Measurements from ENCODE around the gene THAP8. TPM values are rescaled to one million over a fixed set of nuclear protein-coding genes. Genes with fewer than 3 reads are reported as not detected.
"Not testable (repeated sequence)": the region's sequence is repeated elsewhere in the genome, so short reads cannot be mapped to it uniquely, and the experiment has no call there.

The THAP8 gene
- polyA plus RNA-seq, 1 donor, result 9.2 TPM

DNA sequence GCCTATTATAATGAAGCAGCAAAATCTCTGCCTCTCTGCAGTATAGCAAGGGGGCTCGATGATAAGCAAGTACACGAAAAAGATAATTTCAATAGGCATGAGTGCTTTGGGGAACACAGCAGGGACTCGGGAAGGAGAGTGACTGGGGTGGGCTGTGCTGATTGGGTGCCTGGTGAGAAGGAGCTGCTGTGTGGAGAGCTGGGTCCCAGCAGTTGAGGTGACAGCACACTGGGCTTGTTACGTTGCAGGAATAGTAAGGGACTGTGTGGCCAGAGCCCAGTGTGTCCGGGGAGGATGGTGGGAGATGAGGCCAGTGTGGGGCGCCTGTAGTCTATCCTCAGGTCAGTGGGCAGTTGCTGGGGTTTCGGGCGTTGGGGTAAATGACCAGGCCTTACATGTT, 18.0 kb upstream of the THAP8 start:
- no peak for DNase-seq

DNA sequence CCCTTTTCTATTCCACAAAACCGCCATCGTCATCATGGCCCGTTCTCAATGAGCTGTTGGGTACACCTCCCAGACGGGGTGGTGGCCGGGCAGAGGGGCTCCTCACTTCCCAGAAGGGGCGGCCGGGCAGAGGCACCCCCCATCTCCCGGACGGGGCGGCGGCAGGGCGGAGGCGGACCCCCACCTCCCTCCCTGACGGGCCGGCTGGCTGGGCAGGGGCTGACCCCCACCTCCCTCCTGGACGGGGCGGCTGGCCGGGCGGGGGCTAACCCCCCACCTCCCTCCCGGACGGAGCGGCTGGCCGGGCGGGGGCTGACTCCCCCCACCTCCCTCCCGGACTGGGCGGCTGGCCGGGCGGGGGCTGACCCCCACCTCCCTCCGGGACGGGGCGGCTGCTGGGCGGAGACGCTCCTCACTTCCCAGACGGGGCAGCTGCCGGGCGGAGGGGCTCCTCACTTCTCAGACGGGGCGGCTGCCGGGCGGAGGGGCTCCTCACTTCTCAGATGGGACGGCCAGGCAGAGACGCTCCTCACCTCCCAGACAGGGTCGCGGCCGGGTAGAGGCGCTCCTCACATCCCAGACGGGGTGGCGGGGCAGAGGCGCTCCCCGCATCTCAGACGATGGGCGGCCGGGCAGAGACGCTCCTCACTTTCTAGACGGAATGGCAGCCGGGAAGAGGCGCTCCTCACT, 14.9 kb upstream of the THAP8 start:
- DNase-seq, result not testable (repeated sequence)

DNA sequence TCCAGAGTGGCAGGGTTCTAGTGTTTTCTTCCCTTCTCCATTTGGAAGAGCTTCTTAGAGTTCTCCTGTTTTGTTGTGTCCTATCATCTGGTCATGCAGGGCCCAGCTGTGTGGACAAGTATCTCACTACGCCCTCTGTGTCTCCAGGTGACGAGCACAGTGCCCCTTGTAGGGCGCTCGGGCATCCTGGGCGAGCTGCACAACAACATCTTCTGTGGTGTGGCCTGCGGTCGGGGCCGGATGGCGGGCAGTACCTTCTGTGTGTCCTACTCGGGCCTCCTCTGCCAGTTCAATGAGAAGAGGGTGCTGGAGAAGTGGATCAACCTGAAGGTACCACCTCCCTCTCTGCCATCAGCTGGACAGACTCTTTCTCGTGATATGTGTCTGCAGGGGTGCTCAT, 13.6 kb upstream of the THAP8 start:
- no peak for DNase-seq

DNA sequence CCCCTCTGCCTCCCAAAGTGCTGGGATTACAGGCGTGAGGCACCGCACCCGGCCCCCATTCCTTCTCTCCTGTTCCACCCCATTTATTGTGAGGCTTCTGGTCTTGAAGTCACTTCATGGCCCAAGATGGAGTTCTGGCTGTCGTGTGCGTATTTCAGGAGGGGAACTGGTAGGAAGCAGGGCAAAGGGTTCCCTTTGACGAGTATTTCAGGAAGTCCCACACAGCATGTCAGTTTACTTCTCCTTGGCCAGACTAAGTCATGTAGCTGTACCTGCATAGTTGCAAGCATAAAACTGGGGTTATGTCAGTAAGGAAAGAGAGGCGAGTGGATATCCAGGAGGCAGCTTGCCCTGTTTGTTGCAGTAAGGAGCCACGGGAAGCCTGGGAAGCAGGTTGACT, 10.7 kb upstream of the THAP8 start:
- DNase-seq, result no peak

DNA sequence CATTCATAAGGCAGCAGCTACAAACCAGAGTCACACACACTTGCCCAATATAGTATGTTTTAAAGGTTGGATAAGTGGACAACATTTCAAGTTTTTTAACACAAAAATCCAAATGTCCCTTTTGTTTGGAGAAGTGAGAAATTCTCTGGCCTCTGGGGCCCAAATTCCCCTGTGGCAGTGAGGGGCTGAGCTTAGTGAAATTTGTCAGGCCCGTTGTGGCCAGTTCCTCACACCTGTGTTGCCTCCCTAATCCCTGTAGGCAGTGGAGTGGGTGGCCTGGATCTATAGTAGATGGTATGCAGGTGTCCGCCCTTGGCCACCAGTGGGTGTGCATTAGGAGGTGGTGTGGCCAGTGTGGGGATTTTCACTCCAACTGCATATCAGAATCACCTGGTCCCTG, 7.3 kb upstream of the THAP8 start:
- DNase-seq, result no peak

DNA sequence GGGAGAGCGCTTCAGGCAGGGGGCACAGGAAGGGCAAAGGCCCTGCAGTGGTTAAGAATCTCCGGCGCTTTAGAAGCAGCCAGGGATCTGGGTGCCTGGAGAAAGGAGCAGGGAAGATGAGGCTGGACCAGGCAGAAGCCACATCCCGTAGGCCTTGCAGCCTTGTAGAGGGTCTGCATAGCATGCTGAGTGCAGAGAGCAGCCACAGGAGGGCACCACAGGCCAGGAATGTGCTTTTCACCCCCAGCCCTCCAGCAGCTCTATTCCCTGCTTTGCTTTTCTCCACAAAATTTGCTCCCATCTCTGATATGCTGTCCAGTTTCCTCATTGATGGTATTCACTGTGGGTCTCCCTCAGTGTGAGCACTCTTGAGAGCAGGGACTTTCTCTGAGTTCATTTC, 6.3 kb upstream of the THAP8 start:
- DNase-seq, result no peak

DNA sequence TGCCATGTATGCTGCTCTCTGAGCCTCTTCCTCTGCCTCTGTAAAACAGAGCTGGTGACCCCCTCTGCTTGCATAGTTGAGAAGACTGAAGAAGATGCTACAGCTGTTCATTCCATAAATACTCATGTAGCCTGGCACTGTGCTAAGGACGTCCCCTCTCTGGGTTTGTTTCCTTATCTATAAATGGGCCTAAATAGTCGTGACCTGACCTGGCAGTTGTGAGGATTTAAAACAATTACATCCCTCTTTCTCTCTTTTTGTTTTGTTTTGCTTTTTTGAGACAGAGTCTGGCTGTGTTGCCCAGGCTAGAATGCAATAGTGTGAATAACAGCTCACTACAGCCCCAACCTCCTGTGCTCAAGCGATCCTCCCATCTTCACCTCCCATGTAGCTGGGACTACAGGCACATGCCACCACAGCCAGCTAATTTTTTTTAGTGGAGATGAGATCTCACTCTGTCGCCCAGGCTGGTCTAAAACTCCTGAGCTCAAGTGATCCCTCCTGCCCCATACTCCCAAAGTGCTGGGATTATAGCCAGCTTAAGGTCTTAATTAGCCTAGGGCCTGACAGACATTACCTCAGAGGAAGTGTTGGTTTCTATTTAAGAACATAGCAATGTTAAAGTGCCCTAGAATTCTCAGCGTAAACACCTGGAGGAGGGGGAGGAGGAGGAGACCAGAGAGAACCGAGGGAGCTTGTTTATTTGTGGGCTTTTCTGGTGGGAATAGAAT, 5.3 kb upstream of the THAP8 start:
- no peak for DNase-seq

DNA sequence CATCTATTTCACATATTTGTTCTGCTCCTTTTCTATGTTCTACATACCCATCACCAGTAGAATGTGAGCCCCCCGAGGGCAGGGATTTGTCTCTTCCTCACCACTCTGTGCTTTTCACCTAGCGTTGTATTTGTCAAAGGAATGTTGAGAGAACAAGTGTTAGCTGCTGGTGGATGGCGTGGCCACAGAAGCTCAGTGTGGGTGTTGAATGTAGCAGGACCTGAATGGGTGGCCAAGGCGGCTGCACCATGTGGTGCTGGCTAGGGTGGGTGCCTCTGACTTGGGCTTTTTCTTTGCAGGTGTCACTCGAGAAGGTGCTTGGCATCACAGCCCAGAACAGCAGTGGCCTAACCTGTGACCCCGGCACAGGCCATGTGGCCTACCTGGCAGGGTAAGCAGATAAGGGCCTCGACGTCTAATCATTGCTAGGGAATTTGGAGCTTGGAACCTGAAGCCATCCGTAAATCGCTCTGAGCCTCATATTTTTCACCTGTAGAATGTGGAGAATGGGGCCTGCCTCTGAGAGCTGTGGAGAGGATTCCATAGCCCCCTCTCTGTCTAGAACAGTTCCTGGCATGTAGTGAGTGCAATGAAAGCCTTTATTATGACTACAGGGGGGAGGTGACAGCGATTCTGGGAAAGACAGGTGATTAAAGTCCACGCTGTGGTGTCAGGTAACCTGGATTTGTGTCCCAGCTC, 4.5 kb upstream of the THAP8 start:
- DNase-seq, result no peak

DNA sequence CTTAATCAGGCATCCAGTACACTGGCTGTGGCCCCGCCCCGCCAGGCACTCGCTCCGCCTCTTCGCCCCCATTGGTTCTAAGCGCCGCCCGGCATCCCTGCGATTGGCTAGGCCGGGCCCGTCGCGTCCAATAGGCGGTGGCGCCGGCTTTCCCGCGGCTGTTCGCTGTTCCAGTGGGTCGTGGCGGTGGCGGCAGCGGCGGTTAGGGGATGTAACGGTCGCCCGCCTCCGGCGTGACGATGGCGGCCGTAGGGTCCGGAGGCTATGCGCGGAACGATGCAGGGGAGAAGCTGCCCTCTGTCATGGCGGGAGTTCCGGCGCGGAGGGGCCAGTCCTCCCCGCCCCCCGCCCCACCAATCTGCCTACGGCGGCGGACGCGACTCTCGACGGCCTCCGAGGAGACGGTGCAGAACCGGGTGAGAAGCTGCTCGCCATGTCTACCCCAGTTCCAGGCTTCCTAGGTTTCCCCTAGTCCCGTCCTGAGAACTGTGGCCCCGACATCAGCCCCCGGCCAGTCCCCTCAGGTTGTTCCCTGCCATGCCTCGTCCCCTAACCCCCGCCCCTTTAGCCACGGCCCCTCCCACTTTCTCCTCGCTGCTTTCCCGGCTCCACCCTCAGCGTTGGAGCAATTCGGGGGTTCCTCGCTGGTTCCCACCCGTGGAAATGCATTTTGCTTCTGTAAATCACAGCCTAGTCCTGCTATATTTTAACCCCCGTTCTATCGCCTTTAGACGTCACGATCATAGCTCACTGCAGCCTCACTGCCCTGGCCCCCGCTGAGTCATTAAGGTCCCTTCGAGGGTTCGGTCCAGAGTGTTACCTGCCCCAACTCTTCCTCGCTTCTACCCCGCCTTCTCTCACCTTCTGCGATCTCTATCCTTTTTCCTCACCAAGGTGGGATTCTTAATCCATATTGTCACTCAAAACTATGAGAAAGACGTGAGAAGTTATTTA, 925 bp upstream of the THAP8 start, which contains the start of gene WDR62:
WDR62 (plus strand) TSS at position 165 of the 954 bp plus-strand sequence; CDS start at position 240, 75 bp downstream.
- DNase-seq, result no peak

DNA sequence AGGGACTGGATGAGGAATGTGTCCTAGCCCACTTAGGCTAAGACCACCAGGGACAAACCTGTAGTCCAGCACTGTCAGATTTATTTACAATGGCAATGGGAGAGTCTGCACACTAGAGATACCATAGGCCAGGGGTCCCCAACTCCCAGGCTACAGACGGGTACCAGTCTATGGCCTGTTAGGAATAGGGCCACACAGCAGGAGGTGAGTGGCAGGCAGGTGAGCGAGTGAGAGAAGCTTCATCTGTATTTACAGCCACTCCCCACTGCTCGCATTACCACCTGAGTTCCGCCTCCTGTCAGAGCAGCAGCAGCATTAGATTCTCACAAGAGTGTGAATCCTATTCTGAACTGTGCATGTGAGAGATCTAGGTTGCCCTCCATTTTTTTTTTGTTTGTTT, 2.4 kb downstream of the THAP8 start:
- DNase-seq, result no peak

DNA sequence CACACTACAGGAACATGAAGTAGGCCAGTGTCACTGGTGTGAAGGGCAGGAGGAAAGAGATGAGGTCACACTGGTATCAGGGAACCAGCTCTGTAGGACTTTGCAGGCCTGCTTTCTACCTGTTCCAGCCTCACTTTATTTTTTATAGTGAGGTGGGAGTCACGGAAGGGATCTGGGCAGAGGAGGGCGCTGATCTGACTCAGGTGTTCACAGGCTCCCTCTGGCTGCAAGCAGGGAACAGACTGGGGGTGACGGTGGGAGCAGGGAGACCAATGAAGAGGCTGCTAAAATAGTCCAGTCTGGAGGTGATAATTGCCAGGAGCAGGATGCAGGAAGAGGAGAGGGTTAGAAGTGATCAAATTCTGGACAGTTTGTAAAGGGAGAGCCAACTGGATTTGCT, 2.8 kb downstream of the THAP8 start:
- DNase-seq, result no peak

DNA sequence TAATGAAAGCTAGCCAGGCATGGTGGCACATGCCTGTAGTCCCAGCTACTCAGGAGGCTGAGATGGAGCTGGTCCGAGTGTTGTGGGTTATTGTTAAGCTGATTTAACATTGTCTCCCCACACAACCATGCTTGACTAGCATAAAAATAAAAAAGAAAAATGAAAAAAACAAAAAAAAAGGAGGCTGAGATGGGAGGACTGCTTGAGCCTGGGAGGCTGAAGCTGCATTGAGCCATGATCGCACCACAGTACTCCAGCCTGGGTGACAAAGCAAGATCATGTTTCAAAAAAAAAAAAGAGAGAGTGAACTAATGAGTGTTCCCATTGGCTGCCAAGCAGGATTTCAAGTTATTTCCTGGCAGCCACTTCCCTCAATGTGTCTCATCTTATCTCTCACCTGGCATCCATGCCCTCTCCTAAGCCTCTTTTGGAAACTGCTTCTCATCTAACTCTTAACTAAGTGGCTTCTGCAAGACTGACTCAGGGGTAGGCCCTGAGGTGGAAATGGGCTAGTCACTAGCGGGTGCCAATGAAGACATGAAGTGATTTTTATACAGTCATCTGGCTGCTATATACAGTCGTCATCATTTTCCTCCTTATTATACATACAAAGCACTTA, 4.9 kb downstream of the THAP8 start:
- no peak for DNase-seq

DNA sequence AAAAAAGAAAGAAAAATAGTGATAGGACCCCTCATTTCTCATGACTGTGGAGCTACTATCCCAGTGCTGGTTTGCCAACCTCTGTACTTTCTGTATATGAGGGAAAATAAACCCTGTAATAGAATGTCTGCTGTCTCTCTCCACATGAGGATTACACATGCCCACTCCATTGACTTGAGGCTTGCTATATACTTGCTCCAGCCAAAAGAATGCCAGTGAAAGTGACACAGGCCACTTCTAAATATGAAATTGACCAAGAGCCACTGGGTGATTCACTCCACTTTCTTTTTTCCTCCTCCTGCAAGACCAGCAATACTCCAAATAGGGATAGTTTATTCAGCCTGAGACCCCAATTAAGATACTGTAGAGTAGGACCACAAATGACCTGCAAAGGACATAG, 6.2 kb downstream of the THAP8 start:
- DNase-seq, result no peak

DNA sequence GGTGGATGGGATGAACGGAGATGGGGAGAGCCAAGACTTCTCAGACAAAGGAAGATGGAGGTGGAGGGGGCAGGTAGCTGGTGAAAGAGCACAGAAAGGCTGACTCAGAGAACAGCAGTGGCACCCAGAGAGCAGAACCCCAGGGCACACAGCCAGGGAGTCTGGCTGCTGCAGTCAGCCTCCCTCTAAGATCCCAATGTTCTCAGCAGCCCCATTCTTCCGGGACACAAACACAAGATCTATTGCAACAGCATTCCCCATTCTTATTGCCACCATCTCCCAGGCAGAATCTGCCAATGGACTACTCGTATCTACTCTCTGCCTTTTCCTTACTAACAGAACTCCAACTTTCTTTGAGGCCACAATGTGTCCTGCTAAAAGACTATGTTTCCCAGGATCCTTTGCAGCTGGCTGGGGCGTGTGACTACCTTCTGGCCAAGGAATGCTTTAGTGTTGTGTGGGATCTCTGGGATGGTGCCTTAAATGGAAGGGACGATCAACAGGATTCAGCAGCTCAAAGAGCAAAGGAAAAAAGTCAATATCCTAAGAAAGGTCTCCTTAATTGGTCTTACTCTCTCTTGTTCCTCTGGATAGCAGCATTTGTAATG, 7.5 kb downstream of the THAP8 start:
- DNase-seq, result no peak

DNA sequence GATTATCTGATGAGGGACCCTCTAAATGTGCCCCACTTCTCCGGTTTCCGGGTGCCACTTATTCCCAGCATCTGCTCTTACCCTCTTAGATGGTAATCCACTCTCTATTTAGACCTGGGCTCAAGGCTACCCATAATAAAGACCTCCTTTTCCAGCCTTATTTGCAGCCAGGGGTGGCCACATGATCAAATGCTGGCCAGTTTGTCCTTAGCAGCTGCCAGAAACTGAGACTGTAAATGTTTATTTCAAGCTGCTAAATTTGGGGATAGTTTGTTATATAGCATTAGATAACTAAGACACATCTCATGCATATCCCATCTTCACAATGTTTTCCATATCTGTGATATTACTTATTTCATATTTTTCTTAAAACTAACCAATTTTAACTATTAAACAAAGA, 10.1 kb downstream of the THAP8 start:
- DNase-seq, result no peak

DNA sequence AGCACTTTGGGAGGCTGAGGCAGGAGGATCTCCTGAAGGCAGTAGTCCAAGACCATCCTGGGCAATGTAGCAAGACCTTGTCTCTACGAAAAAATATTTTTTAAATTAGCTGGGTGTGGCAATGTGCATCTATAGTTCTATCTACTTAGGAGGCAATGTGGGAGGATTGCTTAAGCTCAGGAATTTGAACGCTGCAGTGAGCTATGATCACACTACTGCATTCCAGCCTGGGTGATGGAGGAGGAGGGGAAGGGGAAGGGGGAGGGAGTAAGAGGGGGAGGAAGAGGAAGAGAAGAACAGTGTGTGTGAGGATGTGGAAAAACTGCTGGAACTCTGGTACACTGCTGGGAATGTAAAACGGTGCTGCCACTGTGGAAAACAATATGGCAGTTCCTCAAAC, 12.3 kb downstream of the THAP8 start:
- peak; percentile 60 for DNase-seq

DNA sequence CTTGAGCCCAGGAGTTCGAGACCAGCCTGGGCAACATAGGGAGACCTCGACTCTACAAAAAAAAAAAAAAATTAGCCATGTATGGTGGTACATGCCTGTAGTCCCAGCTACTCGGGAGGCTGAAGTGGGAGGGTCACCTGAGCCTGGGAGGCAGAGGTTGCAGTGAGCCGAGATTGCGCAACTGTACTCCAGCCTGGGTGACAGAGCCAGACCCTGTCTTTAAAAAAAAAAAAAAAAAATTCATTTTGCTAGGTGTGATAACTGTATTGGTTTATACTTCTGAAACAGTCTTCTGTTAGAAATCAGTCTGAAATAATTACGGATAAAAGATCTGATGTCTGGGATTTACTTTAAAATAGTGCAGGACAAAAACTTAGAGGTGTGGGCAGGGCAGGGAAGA, 13.0 kb downstream of the THAP8 start:
- DNase-seq, result not testable (repeated sequence)

DNA sequence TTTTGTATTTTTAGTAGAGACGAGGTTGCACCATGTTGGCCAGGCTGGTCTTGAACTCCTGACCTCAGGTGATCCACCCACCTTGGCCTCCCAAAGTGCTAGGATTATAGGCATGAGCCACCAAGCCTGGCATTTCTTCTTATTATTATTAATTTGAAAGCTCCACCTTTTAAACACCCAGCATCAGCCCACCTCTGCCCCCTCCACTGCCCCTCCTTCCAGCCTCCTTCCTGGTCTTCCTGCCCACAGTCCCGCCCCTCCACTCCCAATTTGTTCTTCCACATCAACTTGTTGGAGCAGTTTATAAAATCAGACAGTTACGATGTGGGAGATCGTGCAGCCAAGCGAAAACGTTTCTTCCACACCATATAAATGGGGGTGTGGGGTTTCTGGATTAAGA, 13.6 kb downstream of the THAP8 start:
- DNase-seq, result no peak

DNA sequence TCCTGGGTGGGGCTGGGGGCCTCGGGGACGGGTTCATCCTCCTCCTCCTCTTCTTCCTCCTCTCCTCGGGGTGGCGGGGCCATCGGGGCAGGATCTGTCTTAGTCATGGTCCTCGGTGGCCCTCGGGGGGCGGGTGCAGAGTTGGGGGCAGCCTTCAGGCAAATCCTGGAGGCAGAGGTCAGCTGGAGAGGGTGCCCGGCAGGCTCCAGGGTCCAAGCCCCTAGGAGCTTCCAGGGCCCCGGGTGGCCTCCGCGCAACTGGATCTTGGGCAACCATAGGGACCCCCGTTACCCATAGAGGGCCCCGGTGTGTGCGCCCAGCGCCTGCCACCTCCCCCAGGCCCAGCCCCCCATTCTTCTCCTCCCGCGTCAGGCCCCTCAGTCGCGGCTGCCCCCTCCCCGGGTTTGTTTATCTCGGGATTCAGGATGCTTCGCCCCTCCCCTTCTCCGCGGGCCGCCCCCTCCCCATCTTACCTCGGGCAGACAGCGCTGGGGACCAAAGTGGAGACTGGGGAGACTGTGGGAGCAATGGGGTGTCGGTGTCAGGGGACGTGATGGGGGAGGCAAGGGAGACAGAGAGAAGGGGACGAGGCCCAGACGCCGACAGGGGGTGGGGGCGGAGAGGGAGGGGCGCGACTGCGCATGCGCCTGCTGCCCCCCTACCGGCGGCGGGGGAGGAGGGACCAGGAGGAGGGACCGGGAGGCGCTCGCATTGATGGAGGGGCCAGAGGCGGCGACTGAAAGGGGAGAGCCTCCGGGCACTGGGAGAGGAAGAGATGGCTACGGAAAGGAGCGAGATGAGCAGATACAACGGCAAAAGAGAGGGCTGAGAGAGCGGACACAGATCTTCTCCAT, 21.6 kb downstream of the THAP8 start, which contains the start of gene CLIP3:
CLIP3 (minus strand) TSS at position 623 of the 854 bp plus-strand sequence; CDS start at position 107, 516 bp downstream.
- DNase-seq, result peak; percentile 69

DNA sequence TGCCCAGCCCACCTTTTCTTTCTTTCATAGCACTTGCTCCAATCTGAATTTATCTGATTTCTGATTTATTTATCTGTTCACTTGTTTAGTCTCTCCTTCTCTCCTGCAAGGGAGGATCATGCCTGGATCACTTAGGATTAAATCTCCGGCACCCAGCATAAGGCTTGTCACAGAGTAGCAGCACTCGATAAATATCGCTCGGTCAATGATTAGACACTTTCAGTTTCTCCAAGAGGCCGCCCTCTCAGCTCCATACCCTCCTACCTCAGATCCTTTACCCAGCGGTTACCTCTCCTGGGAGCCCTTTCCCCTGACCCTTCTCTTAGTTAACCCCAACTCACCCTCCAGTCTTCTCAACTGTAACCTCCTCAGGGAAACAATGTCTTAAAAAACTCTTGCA, 22.8 kb downstream of the THAP8 start:
- DNase-seq, result no peak
